NCI-H1092 (cell line): ENCODE results near the gene TSKS.

ENCODE experiments used
- DNase-seq: peaks from one replicate; lab custom pipeline; 2025; lab: John Stamatoyannopoulos, UW

TSKS gene

DNA sequence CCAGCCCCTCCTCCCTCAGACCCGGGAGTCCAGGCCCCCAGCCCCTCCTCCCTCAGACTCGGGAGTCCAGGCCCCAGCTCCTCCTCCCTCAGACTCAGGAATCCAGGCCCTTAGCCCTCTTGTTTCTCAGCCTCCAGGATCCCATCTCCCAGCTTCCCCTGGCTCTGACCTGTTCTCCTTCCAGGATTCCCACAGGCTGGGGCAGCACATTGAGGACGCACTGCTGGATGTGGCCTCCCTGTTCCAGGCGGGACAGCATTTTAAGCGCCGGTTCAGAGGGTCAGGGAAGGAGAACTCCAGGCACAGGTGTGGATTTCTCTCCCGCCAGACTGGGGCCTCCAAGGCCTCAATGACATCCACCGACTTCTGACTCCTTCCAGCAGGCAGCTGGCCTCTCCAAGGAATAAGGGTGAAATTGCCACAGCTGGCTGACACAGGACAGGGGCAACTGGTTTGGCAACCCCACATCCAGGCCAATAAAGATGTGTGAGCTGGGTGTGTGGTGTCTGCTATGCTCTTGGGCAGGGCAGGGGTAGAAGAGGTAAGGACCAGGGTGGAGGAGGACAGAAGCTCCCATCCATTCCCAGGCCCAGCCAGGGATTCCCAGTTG, 49.8 kb downstream of the TSKS start:
- no peak for DNase-seq

DNA sequence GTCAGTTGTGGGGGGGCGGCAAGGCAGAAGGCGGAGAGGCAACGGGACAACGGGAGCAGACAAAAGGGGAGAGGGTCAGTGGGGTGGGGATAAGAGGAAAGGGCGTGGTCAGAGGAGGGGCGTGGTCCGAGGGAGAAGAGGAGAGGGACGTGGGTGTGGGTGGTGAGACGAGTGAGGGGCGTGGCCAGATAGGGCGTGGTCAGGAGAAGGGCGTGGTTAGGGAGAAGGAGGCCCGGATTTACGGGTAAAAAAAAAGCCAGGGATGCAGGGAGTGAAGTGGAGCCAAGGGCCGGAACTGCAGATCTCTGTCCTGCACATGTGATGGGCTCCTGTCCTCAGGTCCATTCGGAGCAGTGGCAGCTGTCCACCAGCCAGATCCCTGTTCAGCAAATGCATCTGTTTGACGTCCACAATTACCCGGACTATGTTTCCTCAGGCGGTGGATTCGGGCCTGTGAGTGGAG, 50.7 kb downstream of the TSKS start:
- no peak for DNase-seq

DNA sequence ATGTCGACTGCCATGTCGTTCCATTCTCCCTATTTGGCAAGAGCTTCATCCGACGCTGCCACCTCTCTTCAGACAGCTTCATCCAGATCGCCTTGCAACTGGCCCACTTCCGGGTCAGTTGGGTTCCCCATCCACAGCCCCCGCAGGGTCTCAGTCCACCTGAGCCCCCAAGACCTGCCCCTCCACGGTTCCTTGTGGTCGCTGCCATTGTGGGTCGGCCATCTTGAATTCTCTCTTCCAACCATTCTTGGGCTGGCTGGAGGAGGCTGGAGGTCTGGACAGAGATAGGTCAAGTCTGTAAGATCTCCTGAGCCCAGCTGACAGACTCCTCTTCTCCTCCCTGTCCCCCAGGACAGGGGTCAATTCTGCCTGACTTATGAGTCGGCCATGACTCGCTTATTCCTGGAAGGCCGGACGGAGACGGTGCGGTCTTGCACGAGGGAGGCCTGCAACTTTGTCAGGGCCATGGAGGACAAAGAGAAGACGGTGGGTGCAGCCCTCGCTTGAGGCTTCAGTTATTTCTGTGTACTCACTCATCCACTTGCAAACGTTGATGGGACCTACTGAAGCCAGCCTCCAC, 52.6 kb downstream of the TSKS start:
- no peak for DNase-seq

- no peak for DNase-seq
Measured at GRCh38 chr19:49705919-49706318, 57.2 kb downstream of the TSKS start.

DNA sequence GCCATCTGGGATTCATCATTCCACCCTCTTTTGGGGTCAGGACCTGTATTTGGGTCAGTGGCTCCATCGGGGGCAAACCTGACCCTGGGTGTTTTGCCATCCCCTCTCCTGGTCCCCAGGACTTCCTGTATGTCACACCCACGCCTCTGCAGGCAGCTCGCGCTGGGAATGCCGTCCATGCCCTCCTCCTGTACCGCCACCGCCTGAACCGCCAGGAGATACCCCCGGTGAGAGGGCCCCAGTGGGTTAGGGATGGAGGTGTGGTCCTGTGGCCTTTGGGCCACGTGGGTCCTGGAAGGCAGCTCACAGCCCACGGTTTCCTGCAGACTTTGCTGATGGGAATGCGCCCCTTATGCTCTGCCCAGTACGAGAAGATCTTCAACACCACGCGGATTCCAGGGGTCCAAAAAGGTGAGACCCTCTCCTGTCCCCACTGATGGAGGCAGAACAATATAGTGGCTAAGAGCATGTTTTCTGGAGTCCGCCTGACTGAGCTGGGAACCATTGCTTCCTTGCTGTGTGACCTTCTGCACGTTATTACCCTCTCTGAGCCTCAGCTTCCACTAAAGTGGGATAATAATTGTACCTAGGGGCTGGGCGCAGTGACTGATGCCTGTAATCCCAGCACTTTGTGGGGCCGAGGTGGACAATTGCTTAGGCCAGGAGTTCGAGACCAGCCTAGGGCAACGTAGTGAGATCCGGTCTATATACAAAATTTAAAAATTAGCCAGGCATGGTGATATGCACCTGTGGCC, 58.0 kb downstream of the TSKS start:
- DNase-seq = no peak

GRCh38 chr19:49701271-49701786, 61.8 kb downstream of the TSKS start:
- no peak for DNase-seq

DNA sequence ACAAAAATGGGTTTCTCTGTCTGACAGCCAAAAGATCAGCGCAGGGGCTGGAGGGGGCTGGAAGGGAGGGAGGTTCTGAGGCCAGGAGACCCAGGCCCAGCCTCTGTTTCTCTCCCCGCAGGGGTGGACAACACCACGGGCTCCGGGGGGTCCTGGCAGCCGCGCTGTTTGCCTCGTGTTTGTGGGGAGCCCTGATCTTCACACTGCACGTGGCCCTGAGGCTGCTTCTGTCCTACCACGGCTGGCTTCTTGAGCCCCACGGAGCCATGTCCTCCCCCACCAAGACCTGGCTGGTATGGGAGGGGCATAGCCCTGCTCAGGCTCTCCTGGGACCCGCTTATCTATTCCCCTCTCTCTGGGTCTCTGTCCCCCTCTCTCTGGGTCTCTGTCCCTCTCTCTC, 62.5 kb downstream of the TSKS start:
- DNase-seq = no peak

DNA sequence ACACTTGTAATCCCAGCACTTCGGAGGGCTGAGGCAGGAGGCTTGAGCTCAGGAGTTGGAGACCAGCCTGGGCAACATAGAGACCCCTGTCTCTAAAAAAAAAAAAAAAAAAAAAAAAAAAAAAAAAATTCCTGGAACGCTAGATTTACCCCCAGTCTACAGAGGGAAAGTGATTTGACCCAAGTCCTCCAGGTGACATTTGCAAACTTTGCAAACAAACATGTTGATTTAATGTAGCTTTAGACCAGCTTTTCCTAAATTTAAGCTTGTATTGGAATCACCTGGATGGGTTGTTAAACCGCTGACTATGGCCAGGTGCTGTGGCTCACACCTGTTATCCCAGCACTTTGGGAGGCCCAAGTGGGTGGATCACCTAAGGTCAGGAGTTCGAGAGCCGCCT, 63.7 kb downstream of the TSKS start:
- DNase-seq = no peak

GRCh38 chr19:49696865-49697264, 66.2 kb downstream of the TSKS start:
- no peak for DNase-seq

- DNase-seq = no peak
Measured at GRCh38 chr19:49696115-49696514, 67.0 kb downstream of the TSKS start.

- no peak for DNase-seq
Measured at GRCh38 chr19:49692147-49692506, 71.0 kb downstream of the TSKS start.

DNA sequence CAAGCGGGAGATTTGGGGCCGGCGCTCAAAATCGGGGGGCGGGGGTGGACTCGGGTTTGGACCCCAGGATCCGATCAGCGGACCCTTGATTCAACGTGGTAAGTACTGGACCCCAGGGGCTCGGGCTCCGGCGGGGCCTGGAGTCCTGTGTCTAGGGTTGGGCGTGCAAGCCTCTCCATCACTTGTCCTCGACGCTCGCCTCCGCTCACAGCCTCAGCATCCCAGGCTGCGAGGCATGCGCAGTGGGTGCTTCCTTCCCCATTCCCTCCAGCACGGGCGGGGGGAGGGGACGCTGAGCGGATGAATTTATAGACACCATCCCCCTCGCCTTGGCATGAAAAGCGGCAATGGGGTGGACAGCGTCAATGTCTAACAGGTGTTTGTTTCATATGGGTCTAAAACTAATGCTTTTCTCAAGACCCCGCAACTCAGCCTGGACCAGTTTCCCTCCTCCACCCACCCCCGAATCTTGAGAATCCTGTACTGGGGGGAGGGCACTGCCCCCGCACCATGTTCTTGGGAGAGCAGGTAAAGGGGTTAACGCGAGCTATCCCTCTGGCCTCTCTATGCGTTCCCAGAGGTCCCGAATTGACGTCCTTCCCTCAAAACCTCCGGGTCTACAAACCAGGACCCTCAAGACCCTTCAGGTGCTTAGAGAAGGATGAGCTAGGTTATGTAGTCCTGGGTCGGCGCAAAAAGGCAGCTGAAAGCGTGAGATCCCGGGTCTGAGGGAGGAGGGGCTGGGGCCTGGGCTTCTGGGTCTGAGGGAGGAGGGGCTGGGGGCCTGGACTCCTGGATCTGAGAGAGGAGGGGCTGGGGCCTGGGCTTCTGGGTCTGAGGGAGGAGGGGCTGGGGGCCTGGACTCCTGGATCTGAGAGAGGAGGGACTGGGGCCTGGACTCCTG, 71.6 kb downstream of the TSKS start:
- peak; percentile 41 for DNase-seq

GRCh38 chr19:49690656-49691242, 72.4 kb downstream of the TSKS start, which contains the start of gene CPT1C:
Gene CPT1C, plus strand, starts transcription at chr19:49691116. Its CDS starts 1,137 bp downstream, at chr19:49692253.
- peak; percentile 88 for DNase-seq

DNA sequence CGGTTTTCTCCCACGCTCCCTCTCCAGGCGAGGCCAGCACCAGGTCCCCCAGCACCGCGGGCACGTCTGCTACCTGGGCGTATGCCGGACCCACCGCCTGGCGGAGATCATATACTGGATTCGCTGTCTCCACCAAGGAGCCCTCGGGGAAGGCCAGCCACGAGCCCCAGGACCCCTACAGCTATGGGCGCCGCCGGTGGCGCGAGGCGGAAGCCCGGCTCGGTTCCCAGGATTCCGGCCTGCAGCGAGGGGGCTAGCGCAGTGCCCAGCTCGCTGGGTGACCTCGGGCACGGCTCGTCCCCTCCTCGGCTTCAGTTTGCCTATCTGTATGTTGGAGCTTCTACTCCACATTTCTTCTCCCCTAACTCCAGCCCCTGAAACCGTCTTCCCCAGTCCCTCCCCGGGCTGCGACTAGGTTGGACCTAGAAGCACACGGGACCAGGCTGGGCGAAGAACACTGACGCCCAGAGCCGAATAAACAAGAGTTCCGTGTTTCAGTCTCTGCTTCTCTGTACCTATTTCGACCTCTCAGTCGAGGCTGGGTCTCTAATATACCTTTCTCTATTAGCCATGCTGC, 72.9 kb downstream of the TSKS start:
- no peak for DNase-seq
